Activated naive CD4-positive, alpha-beta T cell treated with anti-CD3 and anti-CD28 coated beads for 36 hours (primary cell): ENCODE measurements around the gene PRKAR1A. TPM values are rescaled to one million over a fixed set of nuclear protein-coding genes. Genes with fewer than 3 reads are reported as not detected.

Source experiments
- CTCF ChIA-PET: fragments of 350-600 bp; sonication (Branson Sonifier 250); formaldehyde crosslinking; loops from one replicate; lab custom pipeline; 2021; ENCODE audit warnings: antibody characterized with exemption; lab: Charles Lee
- DNase-seq: peaks from one replicate; pipeline ENCODE4 v3.0.0-alpha.2; 2020
- H3K27ac Mint-ChIP-seq: one replicate; pipeline ENCODE4 v1.8.0; 2021; ENCODE audit warnings: mild to moderate bottlenecking, mixed read lengths
- H3K27me3 Mint-ChIP-seq: one replicate; pipeline ENCODE4 v1.8.0; 2021; ENCODE audit warnings: low read depth, mixed read lengths
- H3K36me3 Mint-ChIP-seq: one replicate; pipeline ENCODE4 v1.8.0; 2021; ENCODE audit warnings: low read depth, mixed read lengths
- H3K4me1 Mint-ChIP-seq: one replicate; pipeline ENCODE4 v1.8.0; 2021; ENCODE audit warnings: low read depth, mixed read lengths
- H3K4me3 Mint-ChIP-seq: one replicate; pipeline ENCODE4 v1.8.0; 2021; ENCODE audit warnings: mild to moderate bottlenecking, moderate library complexity, mixed read lengths
- H3K9me3 Mint-ChIP-seq: one replicate; pipeline ENCODE4 v1.8.0; 2021; ENCODE audit warnings: mixed read lengths
- intact Hi-C: fragments of 100-400 bp; cut with micrococcal nuclease; formaldehyde crosslinking; loops from one replicate; pipeline ENCODE4 v1.15.1; 2023
- total RNA-seq, 2 experiments: library from RNA; stranded (reverse); gene quantifications; one replicate each; pipeline ENCODE4 v1.2.3, GENCODE V29; 2021

The PRKAR1A gene
- total RNA-seq, 2 experiments from 2014 or later = 151 TPM

- Mint-ChIP-seq H3K27ac (no peak overlapping the region), H3K9me3 (no peaks in the 10 kb centered on the region), H3K36me3 (no peaks in the 10 kb centered on the region), H3K27me3 (peaks cover 63% of the 10 kb centered on the region), H3K4me1 (peaks cover 14% of the 10 kb centered on the region), H3K4me3 (peak overlapping the region; percentile 35)
- intact Hi-C loops = no loop called here
- CTCF ChIA-PET = no interaction called here
- no peak for DNase-seq
These were observed 87.4 kb downstream of the PRKAR1A start for GRCh38 chr17:68599552-68600066.

- Mint-ChIP-seq H3K36me3 (no peaks in the 10 kb centered on the region), H3K4me1 (peaks cover 14% of the 10 kb centered on the region), H3K9me3 (no peaks in the 10 kb centered on the region), H3K27ac (no peak overlapping the region), H3K27me3 (peaks cover 62% of the 10 kb centered on the region), H3K4me3 (peak overlapping the region; percentile 35)
- intact Hi-C loops = no loop called here
- peak; percentile 10 for DNase-seq
- CTCF ChIA-PET = no interaction called here
These were observed 88.1 kb downstream of the PRKAR1A start for GRCh38 chr17:68600067-68600930.

Other genes starting within 250 kb of the PRKAR1A start
- 1 to 10 TPM in 1 of 2 experiments, under 1 TPM in 1; 0.96 to 1.1 TPM for gene SLC16A6, start 221.3 kb upstream of the PRKAR1A start, total RNA-seq
- 10 to 100 TPM in 1 of 2 experiments, 1 to 10 TPM in 1; 9.0 to 10.5 TPM for gene ARSG, start 220.9 kb upstream of the PRKAR1A start, total RNA-seq
- 10 to 100 TPM; 13.5 to 14.3 TPM for gene WIPI1, start 54.9 kb upstream of the PRKAR1A start, total RNA-seq
- gene FAM20A, start 88.9 kb downstream of the PRKAR1A start, total RNA-seq = not detected